DOHH2 (cell line): Measurements from ENCODE around the gene ZRANB1.

ENCODE experiments used
- H3F3A ChIP-seq: fragments of 200-600 bp; sonication (generic), shearing (Covaris generic); 2 replicates; pipeline ENCODE4 v1.6.0; 2016; ENCODE audit warnings: antibody characterized with exemption, mild to moderate bottlenecking; ENCODE audit not compliant: control insufficient read depth, insufficient read depth
- H3K27ac ChIP-seq: fragments of 200-600 bp; sonication (generic); 2 replicates; pipeline ENCODE4 v1.5.1; 2014; ENCODE audit warnings: low read depth, mild to moderate bottlenecking, low read length, moderate library complexity
- H3K27me3 ChIP-seq: fragments of 200-600 bp; sonication (generic); 2 replicates; pipeline ENCODE4 v1.6.1; 2014; ENCODE audit warnings: mild to moderate bottlenecking, low read length, mixed read lengths; ENCODE audit not compliant: control insufficient read depth
- H3K36me3 ChIP-seq: fragments of 200-600 bp; sonication (generic); 2 replicates; pipeline ENCODE4 v1.6.1; 2014; ENCODE audit warnings: mild to moderate bottlenecking, low read length, moderate library complexity, mixed read lengths; ENCODE audit not compliant: control insufficient read depth
- H3K4me1 ChIP-seq: fragments of 200-600 bp; sonication (generic); 2 replicates; pipeline ENCODE4 v1.6.1; 2014; ENCODE audit warnings: mild to moderate bottlenecking, low read length, mixed read lengths; ENCODE audit not compliant: control insufficient read depth
- H3K4me2 ChIP-seq: fragments of 200-600 bp; sonication (generic); 2 replicates; pipeline ENCODE4 v1.6.0; 2014; ENCODE audit warnings: mild to moderate bottlenecking, low read length, moderate library complexity
- H3K4me3 ChIP-seq: fragments of 200-600 bp; sonication (generic); 2 replicates; pipeline ENCODE4 v1.5.1; 2014; ENCODE audit warnings: mild to moderate bottlenecking, low read length, mixed read lengths
- H3K79me2 ChIP-seq: fragments of 200-600 bp; sonication (generic); 2 replicates; pipeline ENCODE4 v1.6.1; 2014; ENCODE audit warnings: mild to moderate bottlenecking, low read length, mixed read lengths; ENCODE audit not compliant: control insufficient read depth
- H3K9me2 ChIP-seq: fragments of 200-600 bp; sonication (generic); replicated peaks from 2 replicates; pipeline ENCODE4 v1.6.1; 2014; ENCODE audit warnings: mild to moderate bottlenecking, low read length, mixed read lengths; ENCODE audit not compliant: control insufficient read depth
- H3K9me3 ChIP-seq: fragments of 200-600 bp; sonication (generic); 2 replicates; pipeline ENCODE4 v1.6.1; 2014; ENCODE audit warnings: antibody characterized with exemption, low read length, mixed read lengths; ENCODE audit not compliant: control insufficient read depth, insufficient read depth
- H4K20me1 ChIP-seq: fragments of 200-600 bp; sonication (generic); 2 replicates; pipeline ENCODE4 v1.6.0; 2014; ENCODE audit warnings: low read depth, mild to moderate bottlenecking, antibody characterized with exemption, low read length, moderate library complexity; ENCODE audit not compliant: control insufficient read depth, insufficient read depth
- CTCF ChIP-seq: fragments of 200-600 bp; sonication (generic); IDR thresholded peaks from one replicate; pipeline ENCODE4 v1.5.1; 2014; ENCODE audit warnings: antibody characterized with exemption, mild to moderate bottlenecking, low read depth, low read length; ENCODE audit not compliant: poor library complexity, severe bottlenecking
- EZH2phosphoT487 ChIP-seq: fragments of 200-600 bp; sonication (generic); IDR thresholded peaks from 2 replicates; pipeline ENCODE4 v1.6.1; 2017; ENCODE audit warnings: borderline replicate concordance, mild to moderate bottlenecking, antibody characterized with exemption, low read length, moderate library complexity, mixed read lengths

Gene ZRANB1

DNA sequence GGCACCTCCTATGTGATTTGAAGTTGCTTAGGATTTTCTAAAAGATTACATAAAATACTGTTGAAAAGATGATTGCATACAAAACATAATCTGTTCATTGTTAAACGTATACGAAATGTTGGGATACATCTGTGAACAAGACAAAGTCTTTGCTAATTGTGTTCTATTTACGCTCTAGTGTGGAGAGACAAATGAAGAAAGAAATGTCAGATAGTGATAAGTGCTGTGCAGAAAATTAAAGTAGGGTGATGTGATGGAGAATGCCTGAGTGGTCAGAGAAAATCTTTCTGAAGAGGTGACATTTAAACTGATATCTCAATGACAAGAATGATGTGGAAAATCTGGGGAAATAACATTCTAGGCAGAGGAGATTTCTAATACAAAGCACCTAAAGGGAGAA lies 13.4 kb upstream of the ZRANB1 start:
- peaks cover 7% of the 10 kb centered on the region; the same call in 1 of the 2 replicates for H4K20me1 ChIP-seq
- H3K4me2 ChIP-seq: no peak overlapping the region
- no peak overlapping the region for H3K4me3 ChIP-seq
- no peak overlapping the region for H3K27ac ChIP-seq
- no peaks in the 10 kb centered on the region for H3K9me3 ChIP-seq
- H3K27me3 ChIP-seq: no peaks in the 10 kb centered on the region
- no peaks in the 10 kb centered on the region for H3K9me2 ChIP-seq
- TF ChIP-seq EZH2phosphoT487 (no peak), CTCF (no peak)
- H3K79me2 ChIP-seq: peaks cover 99% of the 10 kb centered on the region
- no peaks in the 10 kb centered on the region for H3F3A ChIP-seq
- peaks cover 7% of the 10 kb centered on the region for H3K36me3 ChIP-seq
- no peaks in the 10 kb centered on the region for H3K4me1 ChIP-seq

DNA sequence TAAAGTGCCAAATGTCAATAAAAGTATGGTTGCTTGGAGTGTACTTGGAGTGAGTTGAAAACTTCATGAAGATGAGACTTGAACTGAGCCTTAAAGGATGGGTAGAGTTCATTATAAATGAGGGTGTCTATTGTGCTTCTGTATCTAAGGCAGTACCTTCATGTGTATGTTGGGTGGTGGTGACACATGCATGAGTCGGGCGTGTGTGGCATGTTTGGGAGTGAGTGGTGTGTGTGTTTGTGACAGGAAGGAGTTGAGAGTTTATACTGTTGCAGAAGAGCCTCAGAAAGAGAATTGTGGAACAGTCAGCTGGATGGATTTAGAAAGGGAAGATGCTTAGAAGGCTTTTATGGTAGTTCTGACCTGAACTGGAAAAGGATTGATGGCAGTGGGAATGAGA lies 6.0 kb upstream of the ZRANB1 start:
- Histone ChIP-seq H3K9me3 (no peaks in the 10 kb centered on the region), H3K79me2 (peaks cover 99% of the 10 kb centered on the region), H3K27ac (no peak overlapping the region), H3K4me1 (no peaks in the 10 kb centered on the region), H3K27me3 (no peaks in the 10 kb centered on the region), H4K20me1 (peaks cover 21% of the 10 kb centered on the region), H3F3A (no peaks in the 10 kb centered on the region), H3K4me3 (no peak overlapping the region), H3K36me3 (no peaks in the 10 kb centered on the region), H3K4me2 (no peak overlapping the region), H3K9me2 (no peaks in the 10 kb centered on the region)
- TF ChIP-seq CTCF (no peak), EZH2phosphoT487 (no peak)

DNA sequence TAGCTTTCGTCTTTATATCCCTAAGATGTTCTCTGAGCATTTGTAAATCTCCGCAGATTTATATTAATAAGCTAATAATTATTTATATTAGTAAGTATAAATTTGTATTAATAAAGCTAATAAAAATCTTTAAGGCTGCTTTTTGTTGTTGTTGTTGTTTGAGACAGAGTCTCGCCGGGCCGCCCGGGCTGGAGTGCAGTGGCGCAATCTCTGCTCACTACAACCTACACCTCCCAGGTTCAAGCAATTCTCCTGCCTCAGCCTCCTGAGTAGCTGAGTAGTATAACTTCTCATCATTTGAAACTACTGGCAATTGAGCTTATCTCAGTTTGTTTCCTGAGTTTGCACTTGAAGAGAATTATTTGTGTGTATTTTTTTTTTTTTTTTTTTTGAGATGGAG lies 5.1 kb upstream of the ZRANB1 start:
- Histone ChIP-seq H3K27ac (no peak overlapping the region), H4K20me1 (peaks cover 20% of the 10 kb centered on the region), H3F3A (no peaks in the 10 kb centered on the region), H3K4me1 (no peaks in the 10 kb centered on the region), H3K36me3 (no peaks in the 10 kb centered on the region), H3K4me3 (no peak overlapping the region), H3K4me2 (no peak overlapping the region), H3K79me2 (peaks cover 96% of the 10 kb centered on the region), H3K9me2 (no peaks in the 10 kb centered on the region), H3K27me3 (no peaks in the 10 kb centered on the region), H3K9me3 (no peaks in the 10 kb centered on the region)
- no peak for TF ChIP-seq CTCF
- TF ChIP-seq EZH2phosphoT487: no peak

- H4K20me1 ChIP-seq: peaks cover 23% of the 10 kb centered on the region
- no peak overlapping the region for H3K4me3 ChIP-seq
- H3K27me3 ChIP-seq: no peaks in the 10 kb centered on the region
- no peaks in the 10 kb centered on the region for H3K9me3 ChIP-seq
- no peak for TF ChIP-seq EZH2phosphoT487
- TF ChIP-seq CTCF: no peak
- H3K27ac ChIP-seq: no peak overlapping the region
- H3K36me3 ChIP-seq: peaks cover 13% of the 10 kb centered on the region
- no peaks in the 10 kb centered on the region for H3F3A ChIP-seq
- peaks cover 96% of the 10 kb centered on the region for H3K79me2 ChIP-seq
- H3K9me2 ChIP-seq: no peaks in the 10 kb centered on the region
- no peaks in the 10 kb centered on the region for H3K4me1 ChIP-seq
- no peak overlapping the region for H3K4me2 ChIP-seq
Measured at GRCh38 chr10:124939290-124939689, 2.6 kb upstream of the ZRANB1 start.
